ENCODE data around the gene CSRP2.

DNA sequence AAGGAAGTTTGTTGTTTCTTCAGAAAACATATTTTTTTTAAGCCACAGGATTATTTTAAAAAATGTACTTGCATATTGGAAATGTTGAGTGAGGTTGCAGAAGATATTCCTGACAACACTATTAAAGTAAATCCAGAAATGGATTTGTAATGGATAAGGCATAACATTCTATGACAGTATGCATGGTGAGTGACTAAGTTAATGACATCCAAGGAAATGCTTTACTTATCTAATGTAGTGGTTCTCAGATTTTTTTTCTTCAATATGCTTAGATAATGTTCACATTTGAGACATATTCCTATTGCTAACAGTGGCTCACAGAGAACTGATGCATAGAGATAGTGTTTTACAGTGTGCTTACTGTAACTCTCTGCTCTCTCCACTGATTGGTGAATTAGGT lies 65.6 kb downstream of the CSRP2 start:
- TF ChIP-seq EZH2phosphoT487 (IDR thresholded peaks at IDR 0.05; ENCODE audit: low read depth): no peak
- TF ChIP-seq, protein P1, sequence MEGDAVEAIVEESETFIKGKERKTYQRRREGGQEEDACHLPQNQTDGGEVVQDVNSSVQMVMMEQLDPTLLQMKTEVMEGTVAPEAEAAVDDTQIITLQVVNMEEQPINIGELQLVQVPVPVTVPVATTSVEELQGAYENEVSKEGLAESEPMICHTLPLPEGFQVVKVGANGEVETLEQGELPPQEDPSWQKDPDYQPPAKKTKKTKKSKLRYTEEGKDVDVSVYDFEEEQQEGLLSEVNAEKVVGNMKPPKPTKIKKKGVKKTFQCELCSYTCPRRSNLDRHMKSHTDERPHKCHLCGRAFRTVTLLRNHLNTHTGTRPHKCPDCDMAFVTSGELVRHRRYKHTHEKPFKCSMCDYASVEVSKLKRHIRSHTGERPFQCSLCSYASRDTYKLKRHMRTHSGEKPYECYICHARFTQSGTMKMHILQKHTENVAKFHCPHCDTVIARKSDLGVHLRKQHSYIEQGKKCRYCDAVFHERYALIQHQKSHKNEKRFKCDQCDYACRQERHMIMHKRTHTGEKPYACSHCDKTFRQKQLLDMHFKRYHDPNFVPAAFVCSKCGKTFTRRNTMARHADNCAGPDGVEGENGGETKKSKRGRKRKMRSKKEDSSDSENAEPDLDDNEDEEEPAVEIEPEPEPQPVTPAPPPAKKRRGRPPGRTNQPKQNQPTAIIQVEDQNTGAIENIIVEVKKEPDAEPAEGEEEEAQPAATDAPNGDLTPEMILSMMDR (IDR thresholded peaks at IDR 0.05; ENCODE audit: low read depth, low read length): no peak
